OCI-LY3 (cell line): Measurements from ENCODE around the gene PEBP1.
A peak's percentile ranks its signal among the peaks of the same experiment; 100 is the strongest.

Experiments
- H2AFZ ChIP-seq: fragments of 200-600, 300-600 bp; shearing (Covaris generic); 2 replicates; pipeline ENCODE4 v1.6.0; 2014; ENCODE audit warnings: antibody characterized with exemption, low read depth, low read length
- H3K27ac ChIP-seq: fragments of 200-600, 300-600 bp; sonication (generic); 2 replicates; pipeline ENCODE4 v1.5.1; 2014; ENCODE audit warnings: mild to moderate bottlenecking, low read length, moderate library complexity, mixed read lengths
- H3K27me3 ChIP-seq: fragments of 200-600, 300-600 bp; sonication (generic); 2 replicates; pipeline ENCODE4 v1.6.1; 2014; ENCODE audit warnings: low read depth, low read length, mixed read lengths
- H3K36me3 ChIP-seq: fragments of 200-600, 300-600 bp; sonication (generic); replicated peaks from 2 replicates; pipeline ENCODE3; 2014; ENCODE audit warnings: low read depth, low read length, mixed read lengths
- H3K4me1 ChIP-seq: fragments of 300-600, 200-600 bp; sonication (generic); 2 replicates; pipeline ENCODE4 v1.6.1; 2014; ENCODE audit warnings: low read length, mixed read lengths
- H3K4me2 ChIP-seq: fragments of 200-600, 300-600 bp; sonication (generic); 2 replicates; pipeline ENCODE4 v1.6.1; 2014; ENCODE audit warnings: low read length, mixed read lengths
- H3K4me3 ChIP-seq: fragments of 300-600, 200-600 bp; sonication (generic); 2 replicates; pipeline ENCODE4 v1.5.1; 2014; ENCODE audit warnings: antibody characterized with exemption, mild to moderate bottlenecking, low read length, moderate library complexity
- H3K79me2 ChIP-seq: fragments of 300-600, 200-600 bp; shearing (Covaris generic); 2 replicates; pipeline ENCODE4 v1.6.1; 2014; ENCODE audit warnings: mild to moderate bottlenecking, low read length, mixed read lengths
- H3K9ac ChIP-seq: fragments of 300-600, 200-600 bp; shearing (Covaris generic); 2 replicates; pipeline ENCODE4 v1.6.0; 2014; ENCODE audit warnings: mild to moderate bottlenecking, low read length, moderate library complexity
- H3K9me3 ChIP-seq: fragments of 200-600, 300-600 bp; shearing (Covaris generic); 2 replicates; pipeline ENCODE4 v1.6.1; 2014; ENCODE audit warnings: low read length, mixed read lengths; ENCODE audit not compliant: insufficient read depth
- H4K20me1 ChIP-seq: fragments of 200-600, 300-600 bp; sonication (generic); 2 replicates; pipeline ENCODE4 v1.6.1; 2016; ENCODE audit warnings: low read length, mixed read lengths; ENCODE audit not compliant: insufficient read depth
- CTCF ChIP-seq: fragments of 200-600, 300-600 bp; sonication (generic); IDR thresholded peaks from 2 replicates; pipeline ENCODE4 v1.5.1; 2014; ENCODE audit warnings: antibody characterized with exemption, low read length, low read depth
- EZH2phosphoT487 ChIP-seq: fragments of 200-600 bp; shearing (Covaris generic); IDR thresholded peaks from 2 replicates; pipeline ENCODE4 v1.6.1; 2018; ENCODE audit warnings: antibody characterized with exemption, mixed run types, low read depth

The PEBP1 gene

GRCh38 chr12:118098911-118099671 lies 36.8 kb upstream of the PEBP1 start:
- Histone ChIP-seq H3K4me3 (no peak overlapping the region), H3K27me3 (peaks cover 7% of the 10 kb centered on the region; the same call in 1 of the 2 replicates), H3K4me1 (no peaks in the 10 kb centered on the region), H3K27ac (no peak overlapping the region), H3K36me3 (no peaks in the 10 kb centered on the region), H3K79me2 (no peaks in the 10 kb centered on the region), H3K4me2 (no peak overlapping the region), H3K9ac (no peak overlapping the region), H3K9me3 (no peaks in the 10 kb centered on the region), H4K20me1 (no peaks in the 10 kb centered on the region), H2AFZ (no peak overlapping the region)
- no peak for TF ChIP-seq CTCF
- no peak for TF ChIP-seq EZH2phosphoT487

GRCh38 chr12:118101051-118101450 lies 34.9 kb upstream of the PEBP1 start:
- Histone ChIP-seq H3K4me3 (no peak overlapping the region), H3K9ac (no peak overlapping the region), H3K79me2 (no peaks in the 10 kb centered on the region)

GRCh38 chr12:118102070-118102469 lies 33.9 kb upstream of the PEBP1 start:
- no peak overlapping the region for H3K9ac ChIP-seq
- H3K4me3 ChIP-seq: no peak overlapping the region
- H3K36me3 ChIP-seq: no peaks in the 10 kb centered on the region
- H3K9me3 ChIP-seq: no peaks in the 10 kb centered on the region
- H3K4me2 ChIP-seq: no peak overlapping the region
- no peak overlapping the region for H2AFZ ChIP-seq
- H3K79me2 ChIP-seq: no peaks in the 10 kb centered on the region
- H3K27ac ChIP-seq: no peak overlapping the region
- no peaks in the 10 kb centered on the region for H4K20me1 ChIP-seq
- TF ChIP-seq CTCF (no peak), EZH2phosphoT487 (no peak)
- H3K27me3 ChIP-seq: peaks cover 7% of the 10 kb centered on the region; the same call in 1 of the 2 replicates
- H3K4me1 ChIP-seq: 0 out of 2 replicates have a peak, but pooled peaks cover 3% of the 10 kb centered on the region

More at GRCh38 chr12:118101051-118101450, 34.9 kb upstream of the PEBP1 start:
- Histone ChIP-seq H3K27me3 (peaks cover 7% of the 10 kb centered on the region; the same call in 1 of the 2 replicates), H4K20me1 (no peaks in the 10 kb centered on the region), H3K4me1 (0 out of 2 replicates have a peak, but pooled peaks cover 3% of the 10 kb centered on the region), H3K9me3 (no peaks in the 10 kb centered on the region), H3K4me2 (no peak overlapping the region), H3K36me3 (no peaks in the 10 kb centered on the region), H2AFZ (no peak overlapping the region), H3K27ac (no peak overlapping the region)
- TF ChIP-seq CTCF: no peak
- no peak for TF ChIP-seq EZH2phosphoT487

GRCh38 chr12:118102609-118103008 lies 33.3 kb upstream of the PEBP1 start:
- peak overlapping the region; percentile 98 for H3K4me2 ChIP-seq
- H3K27ac ChIP-seq: no peak overlapping the region
- peak overlapping the region; percentile 68 for H3K9ac ChIP-seq
- H3K4me3 ChIP-seq: peak overlapping the region; percentile 86
- H3K4me1 ChIP-seq: 0 out of 2 replicates have a peak, but pooled peaks cover 3% of the 10 kb centered on the region
- H2AFZ ChIP-seq: peak overlapping the region; percentile 84; the same call in 1 of the 2 replicates
- H3K27me3 ChIP-seq: peaks cover 7% of the 10 kb centered on the region; the same call in 1 of the 2 replicates
- no peak for TF ChIP-seq EZH2phosphoT487
- TF ChIP-seq CTCF: no peak
- no peaks in the 10 kb centered on the region for H3K79me2 ChIP-seq
- no peaks in the 10 kb centered on the region for H3K36me3 ChIP-seq
- no peaks in the 10 kb centered on the region for H4K20me1 ChIP-seq
- no peaks in the 10 kb centered on the region for H3K9me3 ChIP-seq
